NCI-H2081 (cell line): ENCODE measurements around the gene FOXD2.
A peak's percentile ranks its signal among the peaks of the same experiment; 100 is the strongest.

Experiments used
- DNase-seq, 2 experiments: peaks; one replicate each; lab custom pipeline; 2025; lab: John Stamatoyannopoulos, UW

FOXD2 gene

GRCh38 chr1:47417170-47418044 is 20.4 kb upstream of the FOXD2 start:
- DNase-seq, result no peak

- no peak for DNase-seq
Observed at GRCh38 chr1:47418122-47418521, 19.7 kb upstream of the FOXD2 start.

- no peak for DNase-seq
Observed at GRCh38 chr1:47418681-47419325, 19.0 kb upstream of the FOXD2 start.

- DNase-seq, result no peak
Observed at GRCh38 chr1:47420547-47420946, 17.3 kb upstream of the FOXD2 start.

DNA sequence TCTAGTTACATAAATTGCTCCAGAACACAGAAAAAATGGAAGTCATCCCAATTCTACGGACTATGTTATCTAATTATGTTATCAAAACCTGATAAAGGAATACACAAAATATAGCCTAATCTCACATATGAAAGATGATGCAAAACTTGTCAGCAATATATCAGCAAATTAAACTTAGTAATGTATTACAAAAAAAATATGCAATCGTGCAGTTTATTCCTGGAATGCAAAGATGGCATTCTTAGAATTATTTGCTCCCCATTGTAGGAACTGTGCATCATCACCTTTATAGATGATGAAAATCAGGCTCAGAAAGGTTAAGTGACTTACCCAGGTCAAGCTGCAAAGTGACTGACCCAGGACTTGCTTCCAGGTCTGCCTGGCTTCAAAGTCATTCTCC is 14.0 kb upstream of the FOXD2 start:
- no peak for DNase-seq

GRCh38 chr1:47424336-47424982 is 13.4 kb upstream of the FOXD2 start:
- DNase-seq, result peak; percentile 65 to 69

GRCh38 chr1:47431534-47431933 is 6.3 kb upstream of the FOXD2 start:
- no peak for DNase-seq

- no peak for DNase-seq
Observed at GRCh38 chr1:47432071-47433036, 5.5 kb upstream of the FOXD2 start.

DNA sequence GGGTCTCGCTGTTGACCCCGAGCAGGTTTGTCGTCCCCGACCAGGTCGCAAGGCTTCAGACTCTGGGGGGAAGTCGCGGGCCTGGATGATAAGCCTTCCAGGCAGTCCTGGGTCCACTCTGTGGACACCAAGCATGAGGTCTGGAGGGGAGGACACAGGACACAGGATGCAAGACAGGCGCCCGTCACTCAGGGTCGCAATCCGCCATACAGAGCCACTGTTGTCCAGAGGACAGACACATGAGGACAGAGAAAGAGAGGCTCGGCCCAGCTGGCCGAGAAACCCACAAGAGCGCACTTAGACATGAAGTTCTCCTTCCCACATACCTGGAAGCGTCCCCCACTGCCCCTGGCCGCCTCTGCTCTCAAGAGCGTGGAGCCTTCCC is 4.8 kb upstream of the FOXD2 start:
- no peak for DNase-seq

- DNase-seq, result no peak
Observed at GRCh38 chr1:47433477-47434050, 4.3 kb upstream of the FOXD2 start.

- no peak for DNase-seq
Observed at GRCh38 chr1:47434051-47434842, 3.6 kb upstream of the FOXD2 start.

- DNase-seq, result no peak
Observed at GRCh38 chr1:47435506-47436303, 2.1 kb upstream of the FOXD2 start.

- DNase-seq, result peak; percentile 70 to 73
Observed at GRCh38 chr1:47436304-47436978, 1.4 kb upstream of the FOXD2 start.

GRCh38 chr1:47436979-47437446 is 831 bp upstream of the FOXD2 start:
- DNase-seq, result peak in 1 of 2 experiments; percentile 46

DNA sequence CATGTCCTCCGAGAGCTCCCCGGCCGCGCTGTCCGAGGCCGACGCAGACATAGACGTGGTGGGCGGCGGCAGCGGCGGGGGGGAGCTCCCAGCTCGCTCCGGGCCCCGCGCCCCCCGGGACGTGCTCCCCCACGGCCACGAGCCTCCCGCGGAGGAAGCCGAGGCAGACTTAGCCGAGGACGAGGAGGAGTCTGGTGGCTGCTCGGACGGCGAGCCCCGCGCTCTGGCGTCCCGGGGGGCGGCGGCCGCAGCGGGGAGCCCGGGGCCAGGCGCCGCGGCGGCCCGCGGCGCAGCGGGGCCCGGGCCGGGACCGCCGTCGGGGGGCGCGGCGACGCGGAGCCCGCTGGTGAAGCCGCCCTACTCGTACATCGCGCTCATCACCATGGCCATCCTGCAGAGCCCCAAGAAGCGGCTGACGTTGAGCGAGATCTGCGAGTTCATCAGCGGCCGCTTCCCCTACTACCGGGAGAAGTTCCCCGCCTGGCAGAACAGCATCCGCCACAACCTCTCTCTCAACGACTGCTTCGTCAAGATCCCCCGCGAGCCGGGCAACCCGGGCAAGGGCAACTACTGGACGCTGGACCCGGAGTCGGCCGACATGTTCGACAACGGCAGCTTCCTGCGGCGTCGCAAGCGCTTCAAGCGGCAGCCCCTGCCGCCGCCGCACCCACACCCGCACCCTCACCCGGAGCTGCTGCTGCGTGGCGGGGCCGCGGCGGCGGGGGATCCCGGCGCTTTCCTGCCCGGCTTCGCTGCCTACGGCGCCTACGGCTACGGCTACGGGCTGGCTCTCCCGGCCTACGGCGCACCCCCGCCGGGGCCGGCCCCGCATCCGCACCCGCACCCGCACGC is 547 bp downstream of the FOXD2 start:
- DNase-seq, result no peak

DNA sequence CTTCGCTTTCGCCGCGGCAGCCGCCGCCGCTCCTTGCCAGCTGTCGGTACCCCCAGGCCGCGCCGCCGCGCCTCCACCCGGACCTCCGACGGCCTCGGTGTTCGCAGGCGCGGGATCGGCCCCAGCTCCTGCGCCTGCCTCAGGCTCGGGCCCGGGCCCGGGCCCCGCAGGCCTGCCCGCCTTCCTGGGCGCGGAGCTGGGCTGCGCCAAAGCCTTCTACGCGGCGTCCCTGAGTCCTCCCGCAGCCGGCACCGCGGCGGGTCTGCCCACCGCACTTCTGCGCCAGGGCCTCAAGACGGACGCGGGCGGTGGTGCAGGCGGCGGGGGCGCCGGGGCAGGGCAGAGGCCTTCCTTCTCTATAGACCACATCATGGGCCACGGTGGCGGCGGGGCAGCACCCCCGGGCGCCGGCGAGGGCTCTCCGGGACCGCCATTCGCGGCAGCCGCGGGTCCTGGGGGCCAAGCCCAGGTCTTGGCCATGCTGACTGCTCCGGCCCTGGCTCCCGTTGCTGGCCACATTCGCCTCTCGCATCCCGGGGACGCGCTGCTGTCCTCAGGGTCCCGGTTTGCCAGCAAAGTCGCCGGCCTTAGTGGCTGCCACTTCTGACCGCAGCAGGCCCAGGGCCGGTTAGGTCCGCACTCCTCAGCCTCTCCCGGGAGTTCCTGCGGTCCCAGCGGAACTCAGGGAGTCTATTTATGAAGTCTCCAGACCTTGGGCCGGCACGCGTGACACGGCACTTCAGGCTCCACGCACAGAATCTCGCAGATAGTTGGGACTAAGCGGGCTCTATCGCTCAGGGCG is 1.4 kb downstream of the FOXD2 start:
- DNase-seq, result no peak
